ENCODE measurements around the gene KYNU. TPM values are rescaled to one million over a fixed set of nuclear protein-coding genes. Genes with fewer than 3 reads are reported as not detected.

Gene KYNU
- total and polyA plus RNA-seq, 2 of the 13 experiments (the other 11 are each of a cell fraction or from before 2014, with no cell fraction given): 21.9 to 68.6 TPM

DNA sequence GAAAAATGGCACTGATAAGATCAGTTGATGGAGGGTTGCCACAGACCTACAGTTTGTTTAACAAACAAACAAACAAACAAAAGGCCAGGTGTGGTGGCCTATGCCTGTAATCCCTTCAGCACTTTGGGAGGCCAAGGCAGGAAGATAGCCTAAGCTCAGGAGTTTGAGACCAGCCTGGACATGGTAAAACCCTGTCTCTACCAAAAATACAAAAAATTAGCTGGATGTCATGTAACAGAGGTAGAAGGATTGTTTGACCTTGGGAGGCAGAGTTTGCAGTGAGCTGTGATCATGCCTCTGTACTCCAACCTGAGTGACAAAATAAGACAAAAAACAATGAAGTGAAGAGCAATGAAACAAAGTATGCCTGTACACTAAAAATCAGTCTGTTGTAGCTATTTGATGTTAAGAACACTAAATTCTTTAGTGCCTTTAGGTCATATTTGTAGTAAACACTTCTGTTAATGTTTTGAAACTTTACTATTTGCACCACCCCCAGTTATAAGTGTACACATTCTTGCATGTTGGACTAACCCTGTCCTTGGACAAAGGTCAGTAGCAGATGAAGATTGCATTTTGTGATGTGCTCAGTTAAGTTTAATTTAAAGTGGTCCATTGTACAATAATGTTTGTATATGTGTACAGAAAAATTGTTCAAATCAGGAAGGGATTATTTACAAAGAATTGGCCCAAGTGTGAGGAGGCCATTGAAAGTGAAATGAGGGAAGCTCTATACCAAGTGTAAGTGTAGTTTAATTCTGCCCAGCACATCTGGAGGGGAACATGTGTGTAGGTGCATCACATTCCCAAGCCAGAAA, 73.9 kb downstream of the KYNU start (continued):
- TF ChIP-seq, protein P1, sequence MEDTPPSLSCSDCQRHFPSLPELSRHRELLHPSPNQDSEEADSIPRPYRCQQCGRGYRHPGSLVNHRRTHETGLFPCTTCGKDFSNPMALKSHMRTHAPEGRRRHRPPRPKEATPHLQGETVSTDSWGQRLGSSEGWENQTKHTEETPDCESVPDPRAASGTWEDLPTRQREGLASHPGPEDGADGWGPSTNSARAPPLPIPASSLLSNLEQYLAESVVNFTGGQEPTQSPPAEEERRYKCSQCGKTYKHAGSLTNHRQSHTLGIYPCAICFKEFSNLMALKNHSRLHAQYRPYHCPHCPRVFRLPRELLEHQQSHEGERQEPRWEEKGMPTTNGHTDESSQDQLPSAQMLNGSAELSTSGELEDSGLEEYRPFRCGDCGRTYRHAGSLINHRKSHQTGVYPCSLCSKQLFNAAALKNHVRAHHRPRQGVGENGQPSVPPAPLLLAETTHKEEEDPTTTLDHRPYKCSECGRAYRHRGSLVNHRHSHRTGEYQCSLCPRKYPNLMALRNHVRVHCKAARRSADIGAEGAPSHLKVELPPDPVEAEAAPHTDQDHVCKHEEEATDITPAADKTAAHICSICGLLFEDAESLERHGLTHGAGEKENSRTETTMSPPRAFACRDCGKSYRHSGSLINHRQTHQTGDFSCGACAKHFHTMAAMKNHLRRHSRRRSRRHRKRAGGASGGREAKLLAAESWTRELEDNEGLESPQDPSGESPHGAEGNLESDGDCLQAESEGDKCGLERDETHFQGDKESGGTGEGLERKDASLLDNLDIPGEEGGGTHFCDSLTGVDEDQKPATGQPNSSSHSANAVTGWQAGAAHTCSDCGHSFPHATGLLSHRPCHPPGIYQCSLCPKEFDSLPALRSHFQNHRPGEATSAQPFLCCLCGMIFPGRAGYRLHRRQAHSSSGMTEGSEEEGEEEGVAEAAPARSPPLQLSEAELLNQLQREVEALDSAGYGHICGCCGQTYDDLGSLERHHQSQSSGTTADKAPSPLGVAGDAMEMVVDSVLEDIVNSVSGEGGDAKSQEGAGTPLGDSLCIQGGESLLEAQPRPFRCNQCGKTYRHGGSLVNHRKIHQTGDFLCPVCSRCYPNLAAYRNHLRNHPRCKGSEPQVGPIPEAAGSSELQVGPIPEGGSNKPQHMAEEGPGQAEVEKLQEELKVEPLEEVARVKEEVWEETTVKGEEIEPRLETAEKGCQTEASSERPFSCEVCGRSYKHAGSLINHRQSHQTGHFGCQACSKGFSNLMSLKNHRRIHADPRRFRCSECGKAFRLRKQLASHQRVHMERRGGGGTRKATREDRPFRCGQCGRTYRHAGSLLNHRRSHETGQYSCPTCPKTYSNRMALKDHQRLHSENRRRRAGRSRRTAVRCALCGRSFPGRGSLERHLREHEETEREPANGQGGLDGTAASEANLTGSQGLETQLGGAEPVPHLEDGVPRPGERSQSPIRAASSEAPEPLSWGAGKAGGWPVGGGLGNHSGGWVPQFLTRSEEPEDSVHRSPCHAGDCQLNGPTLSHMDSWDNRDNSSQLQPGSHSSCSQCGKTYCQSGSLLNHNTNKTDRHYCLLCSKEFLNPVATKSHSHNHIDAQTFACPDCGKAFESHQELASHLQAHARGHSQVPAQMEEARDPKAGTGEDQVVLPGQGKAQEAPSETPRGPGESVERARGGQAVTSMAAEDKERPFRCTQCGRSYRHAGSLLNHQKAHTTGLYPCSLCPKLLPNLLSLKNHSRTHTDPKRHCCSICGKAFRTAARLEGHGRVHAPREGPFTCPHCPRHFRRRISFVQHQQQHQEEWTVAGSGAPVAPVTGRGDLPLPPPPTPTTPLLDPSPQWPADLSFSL (CRISPR knock-in tag; IDR thresholded peaks at IDR 0.05): no peak
- TF ChIP-seq SIX1 (CRISPR knock-in tag; IDR thresholded peaks at IDR 0.05; ENCODE audit: borderline replicate concordance) (peak; percentile 79), RELA (CRISPR knock-in tag; IDR thresholded peaks at IDR 0.05) (0 out of 2 replicates have a peak, but pooled peaks have one; percentile 43), GABPA (IDR thresholded peaks at IDR 0.05; ENCODE audit: low read depth, low read length) (no peak), GABPA (CRISPR knock-in tag; IDR thresholded peaks at IDR 0.05; ENCODE audit: low read depth) (no peak), PBX3 (CRISPR knock-in tag; IDR thresholded peaks at IDR 0.05; ENCODE audit: borderline replicate concordance) (no peak), TEAD3 (CRISPR knock-in tag; optimal IDR thresholded peaks at IDR 0.05; ENCODE audit: borderline replicate concordance) (peak; percentile 88), RBFOX2 (IDR thresholded peaks at IDR 0.05; ENCODE audit: low read depth, low read length) (no peak), ZNF335 (CRISPR knock-in tag; IDR thresholded peaks at IDR 0.05) (no peak), ZNF331 (CRISPR knock-in tag; IDR thresholded peaks at IDR 0.05) (peak; percentile 41), ZBTB1 (CRISPR knock-in tag; IDR thresholded peaks at IDR 0.05; ENCODE audit: borderline replicate concordance) (no peak), ZNF136 (CRISPR knock-in tag; IDR thresholded peaks at IDR 0.05; ENCODE audit: low read depth) (peak; percentile 26; the same call in 1 of the 2 replicates), ZNF33B (CRISPR knock-in tag; IDR thresholded peaks at IDR 0.05) (no peak), ZSCAN5A (CRISPR knock-in tag; IDR thresholded peaks at IDR 0.05; ENCODE audit: borderline replicate concordance) (peak; percentile 59; the same call in 1 of the 2 replicates), ISL2 (CRISPR knock-in tag; IDR thresholded peaks at IDR 0.05) (peak; percentile 93), U2AF1 (optimal IDR thresholded peaks at IDR 0.05; ENCODE audit: low read depth, low read length) (no peak), PPARG (CRISPR knock-in tag; conservative IDR thresholded peaks at IDR 0.05) (peak; percentile 74), NFYB (CRISPR knock-in tag; IDR thresholded peaks at IDR 0.05) (no peak), TEF (CRISPR knock-in tag; IDR thresholded peaks at IDR 0.05) (no peak)
- TF ChIP-seq, protein P2, sequence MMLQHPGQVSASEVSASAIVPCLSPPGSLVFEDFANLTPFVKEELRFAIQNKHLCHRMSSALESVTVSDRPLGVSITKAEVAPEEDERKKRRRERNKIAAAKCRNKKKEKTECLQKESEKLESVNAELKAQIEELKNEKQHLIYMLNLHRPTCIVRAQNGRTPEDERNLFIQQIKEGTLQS (CRISPR knock-in tag; IDR thresholded peaks at IDR 0.05): peak; percentile 47; the same call in 1 of the 2 replicates

Data from HepG2 (cell line).